ENCODE results near the gene ZNF277. TPM values are rescaled to one million over a fixed set of nuclear protein-coding genes. Genes with fewer than 3 reads are reported as not detected.
A peak's percentile ranks its signal among the peaks of the same experiment; 100 is the strongest.

ZNF277 gene
- total RNA-seq, 2 donors from 2014 or later, result 15.9 to 29.8 TPM

- Histone ChIP-seq H3K9me3 (no peaks in the 10 kb centered on the region), H3K36me3 (no peaks in the 10 kb centered on the region), H3K4me1 (no peaks in the 10 kb centered on the region), H3K4me3 (no peak overlapping the region), H3K27ac (peak overlapping the region in 1 of 2 donors; percentile 25), H3K27me3 (no peaks in the 10 kb centered on the region)
- no peak for DNase-seq (ENCODE audit: low spot score)
- TF ChIP-seq, protein P1, sequence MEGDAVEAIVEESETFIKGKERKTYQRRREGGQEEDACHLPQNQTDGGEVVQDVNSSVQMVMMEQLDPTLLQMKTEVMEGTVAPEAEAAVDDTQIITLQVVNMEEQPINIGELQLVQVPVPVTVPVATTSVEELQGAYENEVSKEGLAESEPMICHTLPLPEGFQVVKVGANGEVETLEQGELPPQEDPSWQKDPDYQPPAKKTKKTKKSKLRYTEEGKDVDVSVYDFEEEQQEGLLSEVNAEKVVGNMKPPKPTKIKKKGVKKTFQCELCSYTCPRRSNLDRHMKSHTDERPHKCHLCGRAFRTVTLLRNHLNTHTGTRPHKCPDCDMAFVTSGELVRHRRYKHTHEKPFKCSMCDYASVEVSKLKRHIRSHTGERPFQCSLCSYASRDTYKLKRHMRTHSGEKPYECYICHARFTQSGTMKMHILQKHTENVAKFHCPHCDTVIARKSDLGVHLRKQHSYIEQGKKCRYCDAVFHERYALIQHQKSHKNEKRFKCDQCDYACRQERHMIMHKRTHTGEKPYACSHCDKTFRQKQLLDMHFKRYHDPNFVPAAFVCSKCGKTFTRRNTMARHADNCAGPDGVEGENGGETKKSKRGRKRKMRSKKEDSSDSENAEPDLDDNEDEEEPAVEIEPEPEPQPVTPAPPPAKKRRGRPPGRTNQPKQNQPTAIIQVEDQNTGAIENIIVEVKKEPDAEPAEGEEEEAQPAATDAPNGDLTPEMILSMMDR (IDR thresholded peaks at IDR 0.05), result no peak
These were observed 14.0 kb upstream of the ZNF277 start for GRCh38 chr7:112192236-112193154.

DNA sequence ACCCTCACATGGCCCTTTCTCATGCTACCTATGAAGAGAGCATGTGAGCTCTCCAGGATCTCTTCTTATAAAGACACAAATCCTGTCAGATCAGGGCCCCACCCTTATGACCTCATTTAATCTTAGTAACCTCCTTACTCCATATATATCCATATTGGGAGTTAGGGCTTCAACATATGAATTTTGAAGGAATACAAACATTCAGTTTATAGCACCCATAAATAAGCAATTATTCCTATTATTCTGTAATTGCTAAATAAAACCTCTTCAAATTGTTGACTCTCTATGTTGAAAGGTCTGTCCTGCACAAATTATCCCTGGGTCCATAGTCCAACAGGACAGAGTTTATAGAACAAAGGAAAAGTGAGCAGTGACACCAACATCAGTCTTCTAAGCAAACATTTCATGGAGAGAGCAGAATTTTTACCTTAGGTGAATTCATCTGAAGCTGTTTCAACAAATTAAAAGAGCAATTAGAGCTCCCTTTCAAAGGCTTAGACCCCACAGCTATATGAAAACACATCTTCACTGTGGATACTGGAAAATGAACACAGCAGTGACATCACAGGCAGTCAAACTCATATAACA, 12.5 kb upstream of the ZNF277 start:
- no peaks in the 10 kb centered on the region for H3K27me3 ChIP-seq
- H3K9me3 ChIP-seq, result no peaks in the 10 kb centered on the region
- TF ChIP-seq, protein P1 (IDR thresholded peaks at IDR 0.05), result no peak

GRCh38 chr7:112195717-112196116, 10.8 kb upstream of the ZNF277 start:
- Histone ChIP-seq H3K27ac (no peak overlapping the region), H3K9me3 (no peaks in the 10 kb centered on the region), H3K36me3 (no peaks in the 10 kb centered on the region), H3K4me3 (no peak overlapping the region), H3K4me1 (no peaks in the 10 kb centered on the region), H3K27me3 (no peaks in the 10 kb centered on the region)
- TF ChIP-seq, protein P1 (IDR thresholded peaks at IDR 0.05), result no peak
- DNase-seq (ENCODE audit: low spot score), result no peak

More for the DNA sequence above, 12.5 kb upstream of the ZNF277 start:
- no peak overlapping the region for H3K27ac ChIP-seq
- DNase-seq (ENCODE audit: low spot score), result no peak
- H3K36me3 ChIP-seq, result no peaks in the 10 kb centered on the region
- H3K4me1 ChIP-seq, result no peaks in the 10 kb centered on the region
- no peak overlapping the region for H3K4me3 ChIP-seq

GRCh38 chr7:112197322-112197721, 9.2 kb upstream of the ZNF277 start:
- TF ChIP-seq, protein P1 (IDR thresholded peaks at IDR 0.05), result no peak
- Histone ChIP-seq H3K27ac (no peak overlapping the region), H3K9me3 (no peaks in the 10 kb centered on the region), H3K27me3 (no peaks in the 10 kb centered on the region), H3K4me3 (no peak overlapping the region), H3K4me1 (peaks cover 0 to under 1% of the 10 kb centered on the region in 2 donors), H3K36me3 (no peaks in the 10 kb centered on the region)
- no peak for DNase-seq (ENCODE audit: low spot score)

DNA sequence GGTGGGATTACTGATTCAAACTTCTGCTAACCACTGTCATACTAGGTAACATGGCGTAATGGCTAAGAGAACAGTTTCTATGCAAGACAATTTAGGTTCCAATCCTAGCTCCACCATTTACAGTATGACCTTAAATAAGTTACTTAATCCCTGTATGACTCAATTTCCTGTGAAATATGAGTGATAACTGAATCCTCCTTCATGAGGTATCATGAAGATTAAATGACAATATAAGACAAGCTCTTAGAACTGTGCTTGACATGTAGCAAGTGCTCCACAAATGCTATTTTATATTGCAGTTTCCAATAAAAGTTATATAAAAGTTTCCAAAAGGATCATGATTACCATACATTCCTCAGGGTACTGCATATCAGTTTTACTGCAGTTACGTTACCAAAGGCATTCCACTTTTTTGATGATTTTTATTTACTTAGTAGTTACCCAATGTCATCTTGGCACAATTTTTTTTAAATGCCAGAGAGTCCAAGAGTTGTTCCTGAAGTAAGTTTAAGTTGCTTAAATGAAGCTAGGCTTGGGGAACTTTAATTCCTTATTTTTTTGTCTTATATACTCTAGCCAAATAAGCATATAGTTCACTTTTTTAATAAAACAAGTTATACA, 7.3 kb upstream of the ZNF277 start:
- H3K27ac ChIP-seq, result no peak overlapping the region
- H3K27me3 ChIP-seq, result no peaks in the 10 kb centered on the region
- H3K36me3 ChIP-seq, result no peaks in the 10 kb centered on the region
- no peak for DNase-seq (ENCODE audit: low spot score)
- peaks cover 0 to 15% of the 10 kb centered on the region in 2 donors for H3K4me1 ChIP-seq
- TF ChIP-seq, protein P1 (IDR thresholded peaks at IDR 0.05), result no peak
- no peaks in the 10 kb centered on the region for H3K9me3 ChIP-seq
- H3K4me3 ChIP-seq, result no peak overlapping the region

All from right atrium auricular region (tissue), 2 donors.